ENCODE data around the gene COL1A1.

The COL1A1 gene

GRCh38 chr17:50185631-50186471, 15.6 kb downstream of the COL1A1 start:
- DNase-seq = no peak

DNA sequence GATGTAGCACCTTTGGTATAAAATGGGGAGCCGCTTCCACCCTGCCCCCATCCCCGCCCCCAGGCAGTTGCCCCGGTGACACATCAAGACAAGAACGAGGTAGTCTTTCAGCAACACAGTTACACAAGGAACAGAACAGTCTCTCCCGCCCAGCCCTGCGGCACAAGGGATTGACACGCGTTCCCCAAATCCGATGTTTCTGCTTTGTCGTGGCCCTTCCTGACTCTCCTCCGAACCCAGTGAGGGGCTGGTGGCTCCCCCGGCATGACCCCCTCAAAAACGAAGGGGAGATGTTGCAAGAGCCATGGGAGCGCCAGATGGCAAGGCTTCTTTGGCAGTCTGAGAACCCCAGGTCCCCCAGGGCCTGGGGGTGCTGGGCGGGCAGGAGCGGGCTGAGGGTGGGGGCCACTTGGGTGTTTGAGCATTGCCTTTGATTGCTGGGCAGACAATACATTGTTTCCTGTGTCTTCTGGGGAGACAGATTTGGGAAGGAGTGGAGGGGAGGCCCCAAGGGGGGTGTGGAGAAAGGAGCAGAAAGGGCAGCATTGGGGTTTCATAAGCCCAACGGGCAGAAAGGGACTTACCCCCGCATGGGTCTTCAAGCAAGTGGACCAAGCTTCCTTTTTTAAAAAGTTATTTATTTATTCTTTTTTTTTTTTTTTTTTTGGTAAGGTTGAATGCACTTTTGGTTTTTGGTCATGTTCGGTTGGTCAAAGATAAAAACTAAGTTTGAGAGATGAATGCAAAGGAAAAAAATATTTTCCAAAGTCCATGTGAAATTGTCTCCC, 16.6 kb downstream of the COL1A1 start:
- no peak for DNase-seq

GRCh38 chr17:50184064-50184463, 17.4 kb downstream of the COL1A1 start:
- no peak for DNase-seq

DNA sequence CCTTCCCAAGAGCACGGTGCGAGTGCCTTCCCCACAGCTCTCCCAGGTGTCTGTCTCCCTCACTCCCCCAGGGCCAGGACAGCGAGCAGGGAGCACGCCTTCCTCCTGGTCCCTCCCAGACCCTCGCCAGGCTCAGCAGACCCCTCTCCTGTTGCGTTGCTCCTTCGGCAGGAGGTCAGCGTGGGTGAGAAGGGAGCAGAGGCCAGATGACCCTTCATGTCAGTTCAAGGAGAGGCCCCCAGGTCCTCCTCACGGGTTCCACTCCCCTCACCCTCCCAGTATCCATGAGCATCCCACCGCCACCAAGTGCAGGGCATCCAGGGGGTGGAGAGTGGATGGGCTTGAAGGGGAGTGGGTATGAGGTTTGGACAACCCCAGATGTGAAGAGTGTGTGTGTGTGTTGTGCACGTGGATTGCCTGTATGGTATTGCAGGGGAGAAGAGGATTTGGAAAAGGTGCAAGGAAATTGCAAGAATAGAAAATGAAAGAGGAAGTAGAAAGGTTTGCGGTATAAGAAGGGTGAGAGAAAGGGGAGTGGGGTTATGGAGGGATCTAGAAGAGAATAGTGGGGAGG, 17.9 kb downstream of the COL1A1 start:
- DNase-seq = no peak

DNA sequence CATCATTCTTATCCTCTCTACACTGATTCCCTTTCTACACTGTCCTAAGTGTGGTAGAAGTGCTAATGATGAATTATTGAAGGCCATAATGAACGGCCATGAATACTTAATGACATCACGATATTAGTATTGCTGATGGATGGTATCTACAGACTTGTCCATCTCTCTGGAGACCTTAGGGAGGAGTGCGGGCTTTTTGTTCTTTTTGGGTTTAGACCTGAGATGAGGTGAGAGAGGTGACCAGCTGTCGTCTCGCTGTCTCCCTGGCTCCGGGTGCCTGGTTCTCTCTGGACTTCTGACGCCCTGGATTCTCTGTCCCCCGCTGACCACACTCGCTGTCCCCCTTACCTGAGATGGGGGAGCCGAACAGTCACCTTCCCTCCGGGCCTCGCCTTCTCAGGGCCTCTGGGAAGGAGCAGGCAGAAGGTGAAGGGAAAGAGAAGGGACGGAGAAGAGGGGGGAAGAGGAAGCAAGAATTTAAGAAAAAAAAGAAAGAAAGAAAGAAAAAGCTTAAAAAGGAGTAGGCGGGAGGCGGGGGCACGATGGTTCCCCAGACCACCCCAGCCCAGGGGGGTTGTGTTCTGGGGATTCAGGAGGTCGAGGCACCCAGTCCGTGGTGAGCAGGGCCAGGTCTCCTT, 18.5 kb downstream of the COL1A1 start:
- DNase-seq = no peak

DNA sequence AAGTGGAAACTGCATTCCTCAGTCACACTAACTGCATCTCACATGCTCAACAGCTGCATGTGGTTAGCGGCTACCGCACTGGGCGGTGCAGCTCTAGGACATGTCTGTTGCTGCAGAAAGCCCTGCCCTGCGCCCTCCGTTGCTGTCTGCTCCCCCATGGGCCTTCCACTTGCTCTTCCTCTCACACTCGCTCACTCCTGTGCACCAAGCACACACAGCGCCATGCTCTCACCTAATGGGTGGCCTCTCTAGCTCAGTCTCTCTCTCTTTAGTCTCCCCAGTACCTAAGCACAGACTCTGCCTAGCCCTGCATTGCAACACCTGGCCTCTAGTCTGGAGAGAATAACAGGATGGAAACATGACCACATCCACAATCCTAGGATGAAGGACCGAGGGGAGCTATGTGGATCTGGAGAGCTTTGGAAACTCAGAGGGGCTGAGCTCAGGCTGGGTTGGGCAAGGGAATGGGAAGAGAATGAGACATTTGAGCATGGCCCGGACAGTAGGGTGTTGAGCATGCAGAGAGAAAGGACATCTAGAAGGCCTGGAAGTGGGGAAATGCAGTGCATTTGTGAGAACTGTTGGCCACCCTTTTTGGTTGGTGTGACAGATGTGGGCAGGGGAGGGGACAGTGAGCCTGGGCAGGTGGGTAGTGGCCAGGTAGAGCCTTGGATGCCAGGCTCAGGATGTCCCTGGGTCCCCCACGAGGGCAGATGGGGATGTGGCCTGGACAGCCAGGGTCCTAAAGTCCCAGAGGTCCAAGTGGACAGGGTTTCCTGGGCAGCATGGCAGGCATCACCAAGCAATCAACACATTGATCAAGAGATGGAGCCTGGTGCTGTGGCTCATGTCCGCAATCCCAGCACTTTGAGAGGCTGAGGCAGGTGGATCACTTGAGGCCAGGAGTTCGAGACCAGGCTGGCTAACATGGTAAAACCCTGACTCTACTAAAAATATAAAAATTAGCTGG, 19.6 kb downstream of the COL1A1 start:
- DNase-seq = no peak

DNA sequence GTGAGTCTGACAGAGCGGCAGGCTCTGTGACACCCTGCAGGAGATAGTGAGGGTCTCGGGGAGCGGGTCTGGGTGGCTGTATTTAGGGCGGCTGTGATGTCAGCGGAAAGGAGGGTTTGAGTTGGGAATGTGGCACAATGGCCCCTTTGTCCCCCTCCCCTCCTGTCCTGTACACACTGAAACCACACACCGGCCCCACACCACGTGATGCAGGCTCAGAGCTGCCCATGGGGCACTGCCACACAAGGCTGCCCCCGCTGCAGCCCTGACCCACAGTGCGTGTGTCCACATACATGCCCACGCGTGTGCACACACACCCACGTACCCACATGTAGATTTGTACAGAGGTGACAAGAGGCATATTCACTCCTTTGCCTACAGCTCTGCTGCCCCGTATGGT, 20.3 kb downstream of the COL1A1 start:
- DNase-seq = no peak

DNA sequence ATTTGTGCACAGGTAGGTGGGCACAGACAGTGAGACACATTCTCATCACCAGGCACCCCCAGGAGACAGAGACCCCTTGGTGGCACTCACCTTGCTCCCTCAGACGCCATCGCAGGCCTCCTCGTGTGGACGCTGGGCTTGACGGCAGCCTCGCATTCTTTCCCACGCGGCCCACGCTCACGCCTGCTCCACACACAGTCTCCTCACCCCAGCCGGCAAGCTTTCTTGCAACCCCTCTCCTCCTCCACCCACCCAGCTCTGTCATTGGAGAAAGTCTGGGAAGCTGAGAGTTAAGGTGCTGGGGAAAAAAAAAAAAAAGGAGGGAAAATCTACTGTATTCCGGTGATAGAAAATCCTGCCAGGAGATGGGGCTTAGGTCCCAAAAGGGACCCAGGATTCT, 20.8 kb downstream of the COL1A1 start:
- DNase-seq = no peak

DNA sequence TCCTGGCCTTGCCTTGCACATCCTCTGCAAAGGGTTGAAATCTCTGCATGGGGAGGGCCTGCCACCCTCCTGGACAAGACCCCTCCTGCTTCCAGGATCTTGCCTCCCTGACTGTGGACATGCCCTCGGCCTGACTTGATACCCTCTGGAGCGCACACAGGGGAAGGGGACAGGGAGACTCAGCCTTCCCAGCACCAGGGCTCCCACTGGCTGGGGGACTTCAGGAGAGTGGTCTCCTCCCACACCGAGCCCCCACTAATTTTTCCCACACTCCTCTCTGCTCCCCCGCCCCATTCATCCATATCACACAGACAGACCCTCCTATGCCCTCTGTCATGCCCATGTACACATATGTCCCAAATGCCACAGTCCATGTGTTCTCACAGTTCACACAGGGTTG, 21.3 kb downstream of the COL1A1 start:
- no peak for DNase-seq

GRCh38 chr17:50177983-50178834, 23.2 kb downstream of the COL1A1 start:
- DNase-seq = peak; percentile 58

- no peak for DNase-seq
Measured at GRCh38 chr17:50177476-50177875, 24.0 kb downstream of the COL1A1 start.

GRCh38 chr17:50176559-50177357, 24.7 kb downstream of the COL1A1 start:
- no peak for DNase-seq

DNA sequence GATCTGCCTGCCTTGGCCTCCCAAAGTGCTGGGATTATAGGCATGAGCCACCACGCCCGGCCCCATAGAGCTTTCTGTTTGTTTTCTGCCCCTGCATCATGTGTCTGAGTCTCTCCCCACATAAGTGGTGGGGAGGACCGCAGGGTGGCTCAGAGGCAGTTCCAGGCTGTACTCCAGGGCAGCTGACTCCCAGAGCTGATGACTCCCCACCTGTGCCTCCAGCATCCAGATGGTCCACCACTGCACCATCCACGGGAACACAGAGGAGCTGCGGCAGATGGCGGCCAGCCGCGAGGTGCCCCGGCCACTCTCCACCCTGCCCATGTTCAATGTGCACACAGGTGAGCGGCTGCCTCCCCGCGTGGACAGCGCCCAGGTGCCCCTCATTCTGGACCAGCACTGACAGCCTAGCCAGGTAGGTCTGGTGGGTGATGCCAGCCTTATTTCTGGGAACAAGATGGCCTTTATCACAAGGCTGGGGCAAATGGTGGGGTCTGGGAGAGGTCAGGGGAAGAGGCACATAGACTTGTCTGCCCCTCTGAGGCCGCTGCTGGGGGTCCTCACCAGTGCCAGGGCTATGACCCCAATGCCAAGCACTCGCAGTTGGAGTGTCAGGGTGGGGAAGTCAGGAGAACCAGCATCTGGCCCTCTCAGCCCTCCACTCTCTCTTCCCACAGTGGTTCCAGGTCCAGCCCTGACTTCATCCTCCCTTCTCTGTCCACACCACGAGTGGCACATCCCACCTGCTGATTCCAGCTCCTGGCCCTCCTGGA, 26.2 kb downstream of the COL1A1 start:
- no peak for DNase-seq

DNA sequence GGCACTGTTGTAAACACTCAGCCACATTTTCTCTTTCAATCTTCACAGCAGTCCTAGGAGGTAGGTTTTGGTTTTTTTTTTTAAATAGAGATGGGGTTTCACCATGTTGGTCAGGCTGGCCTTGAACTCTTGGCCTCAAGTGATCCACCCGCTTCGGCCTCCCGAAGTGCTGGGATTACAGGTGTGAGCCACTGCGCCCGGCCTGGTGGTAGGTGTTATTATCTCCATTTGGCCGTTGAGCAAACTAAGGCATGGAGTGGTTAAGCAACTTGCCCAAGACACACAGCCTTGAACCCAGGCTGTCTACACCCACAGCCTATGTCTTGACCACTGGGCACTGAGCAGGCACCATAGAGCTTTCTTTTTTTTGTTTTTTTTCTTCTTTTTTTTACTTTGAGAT, 27.0 kb downstream of the COL1A1 start:
- DNase-seq = no peak

DNA sequence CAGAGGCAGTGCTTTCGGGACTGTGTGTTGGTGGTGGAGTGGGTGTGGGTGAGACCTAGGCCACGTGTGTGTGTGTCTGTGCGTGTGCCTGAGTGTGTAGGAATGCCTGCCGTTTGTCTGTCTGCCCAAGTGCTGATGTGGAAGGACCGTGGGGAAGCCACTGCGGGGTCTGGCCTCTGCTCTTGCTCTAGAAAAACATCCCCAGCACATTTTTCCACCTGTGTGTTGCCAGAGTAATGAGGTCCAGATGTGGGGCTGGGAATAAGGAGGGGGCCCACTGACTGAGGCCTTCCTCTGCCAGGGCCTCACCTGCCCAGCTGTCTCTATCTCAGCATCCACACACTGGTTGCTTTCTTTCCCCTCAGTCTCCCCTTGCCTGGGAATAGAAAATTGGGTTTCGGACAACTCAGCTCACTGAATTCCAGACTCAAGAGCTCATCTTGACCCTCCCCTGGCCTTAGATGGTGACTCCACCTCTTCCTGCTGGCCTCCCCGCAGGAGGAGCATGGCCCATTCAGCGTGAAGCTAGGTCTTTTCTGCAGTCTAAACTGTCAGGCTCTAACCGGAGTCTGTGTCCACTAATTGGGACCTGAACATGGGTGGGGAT, 28.0 kb downstream of the COL1A1 start:
- DNase-seq = no peak

- no peak for DNase-seq
Measured at GRCh38 chr17:50172936-50173334, 28.5 kb downstream of the COL1A1 start.

DNA sequence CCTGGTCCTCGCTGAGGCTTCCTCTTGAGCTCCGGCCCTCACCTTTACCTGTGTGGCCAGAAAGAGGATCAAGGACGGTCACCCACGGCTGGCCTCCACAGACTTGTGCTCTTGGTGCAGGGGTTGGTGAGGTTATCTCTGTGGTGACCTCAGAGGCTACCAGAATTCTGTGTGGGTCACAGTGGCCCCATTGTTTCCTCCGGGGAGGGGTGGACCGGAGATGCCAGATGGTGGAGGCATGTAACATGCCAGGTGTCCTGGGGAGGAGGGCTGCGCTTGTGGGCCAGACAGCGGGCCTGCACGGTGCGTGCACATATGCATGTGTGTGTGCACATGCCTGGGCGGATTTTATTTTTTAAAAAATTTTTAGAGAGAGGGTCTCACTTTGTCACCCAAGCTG, 29.3 kb downstream of the COL1A1 start:
- no peak for DNase-seq

DNA sequence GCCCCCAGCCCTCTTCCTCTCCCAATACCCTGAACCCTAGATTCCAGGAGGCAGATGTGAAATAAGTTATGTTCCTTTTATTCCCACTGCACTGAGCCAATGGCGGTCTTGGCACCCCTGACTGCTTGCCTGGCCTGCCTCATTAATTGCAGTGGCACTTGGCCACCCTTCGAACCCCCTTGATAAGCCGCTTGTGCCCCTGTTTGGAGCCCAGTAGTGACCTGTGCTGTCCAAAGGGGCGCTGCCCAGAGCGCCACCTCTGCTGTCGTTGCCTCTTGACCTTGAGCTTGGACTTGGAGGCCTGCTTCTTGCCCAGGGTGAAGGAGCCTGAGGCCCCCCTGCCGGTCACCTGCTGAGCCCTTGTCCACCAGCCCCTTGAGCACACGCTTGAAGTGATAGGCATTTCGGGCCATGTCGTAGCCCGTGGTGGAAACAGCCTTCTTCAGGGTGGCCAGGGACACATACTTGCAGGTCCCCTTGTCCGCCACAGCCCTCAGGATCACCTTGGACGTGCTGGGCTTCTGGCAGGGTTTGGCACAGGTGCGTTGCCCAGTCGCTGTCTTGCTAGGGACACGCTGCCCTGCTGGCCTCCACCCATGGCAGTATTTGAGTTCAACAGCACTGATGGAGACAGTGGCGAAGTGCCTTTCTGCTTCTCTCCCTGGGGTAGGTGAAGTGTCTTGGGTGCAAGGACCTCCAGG, 29.9 kb downstream of the COL1A1 start:
- DNase-seq = no peak
